ENCODE data around the gene CNFN.

The CNFN gene

DNA sequence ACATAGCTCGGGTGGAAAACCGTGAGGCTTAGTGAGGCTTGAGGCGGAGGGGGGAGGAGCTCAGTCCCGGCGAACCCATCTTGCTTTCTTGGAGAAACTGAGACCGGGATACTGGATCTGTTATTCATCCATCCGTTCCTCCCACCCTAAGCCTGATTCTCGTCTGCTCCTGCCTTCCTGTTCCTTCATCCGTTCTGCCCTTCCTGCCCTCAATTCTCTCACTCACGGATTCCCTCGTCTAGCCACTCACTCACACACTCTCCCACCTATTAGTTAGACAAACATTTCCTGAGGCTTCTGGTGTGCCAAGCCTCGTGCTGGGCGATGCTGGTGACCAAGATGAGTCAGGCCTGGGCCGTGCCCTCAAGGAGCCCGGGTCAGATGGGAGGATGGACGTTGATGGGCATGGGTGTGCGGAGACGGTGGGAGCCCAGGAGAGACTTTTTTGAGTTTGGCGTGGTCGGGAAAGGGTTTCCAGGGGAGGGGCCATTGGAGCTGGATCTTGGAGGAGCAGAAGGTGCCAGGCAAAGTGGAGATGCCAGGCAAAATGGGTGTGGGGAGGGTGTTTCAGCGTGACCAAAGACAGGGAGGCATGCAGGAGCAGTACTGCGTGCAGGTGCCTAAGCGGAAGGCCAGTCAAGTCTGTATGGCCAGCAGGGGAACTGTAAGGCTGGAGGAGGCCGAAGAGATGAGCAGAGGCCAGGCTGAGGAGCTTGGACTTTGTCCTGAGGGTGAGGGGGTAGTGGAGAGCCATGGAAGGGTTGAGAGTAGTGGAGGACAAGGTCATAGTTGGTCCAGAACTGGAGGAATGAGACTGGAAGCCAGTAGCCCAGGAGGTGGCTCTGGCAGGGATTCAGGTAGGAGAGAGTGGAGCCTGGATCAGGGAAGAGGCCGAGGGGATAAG, 7.4 kb upstream of the CNFN start:
- Mint-ChIP-seq H3K9me3 (no peaks in the 10 kb centered on the region), H3K4me3 (peak overlapping the region; percentile 87), H3K4me1 (peaks cover 55% of the 10 kb centered on the region), H3K27ac (peak overlapping the region; percentile 93), H3K27me3 (no peaks in the 10 kb centered on the region), H3K36me3 (peaks cover 6% of the 10 kb centered on the region)
- ATAC-seq, result no peak

DNA sequence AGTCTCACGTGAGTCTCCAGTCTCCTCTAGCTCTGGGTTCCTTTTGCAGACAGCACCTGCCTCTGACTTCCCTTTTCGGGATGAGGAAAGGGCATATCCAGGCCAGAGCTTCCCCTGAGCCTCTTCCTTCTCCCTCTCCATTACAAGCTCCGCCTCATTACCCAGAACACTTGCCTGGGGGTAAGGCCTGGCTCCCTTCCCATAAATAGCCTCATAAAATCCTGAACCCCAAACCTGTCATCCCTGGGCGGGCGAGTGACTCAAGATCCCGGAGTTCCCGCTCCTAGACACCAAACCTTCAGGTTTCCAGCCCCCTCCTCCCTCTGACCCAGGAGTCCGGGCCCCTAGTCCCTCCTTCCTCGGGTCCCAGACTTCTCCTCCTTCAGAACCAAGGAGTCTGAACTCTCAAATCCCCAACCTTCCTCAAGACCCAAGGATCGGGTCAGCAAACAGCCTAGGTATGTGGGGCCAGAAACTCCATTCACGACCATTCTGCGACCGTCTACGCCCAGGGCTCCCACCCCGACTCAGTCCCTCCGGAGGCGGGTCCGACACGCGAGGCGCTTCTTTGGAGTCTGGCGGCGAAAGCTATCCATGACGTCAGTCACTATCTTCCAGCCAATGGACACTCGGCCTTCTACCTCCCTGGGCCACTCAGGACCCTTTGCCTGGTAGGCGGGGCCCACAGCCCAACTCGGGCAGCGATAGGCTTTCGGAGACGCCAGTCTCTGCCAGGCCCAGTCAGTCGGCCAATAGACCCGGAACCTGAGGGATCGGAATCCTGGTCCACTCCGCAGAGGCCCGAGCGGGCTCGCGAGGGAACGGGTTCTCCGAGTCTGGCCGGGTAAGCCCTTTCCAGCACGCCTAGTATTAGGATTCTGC, 6.5 kb upstream of the CNFN start:
- Mint-ChIP-seq H3K4me1 (peaks cover 46% of the 10 kb centered on the region), H3K27ac (peak overlapping the region; percentile 93), H3K4me3 (peak overlapping the region; percentile 87), H3K36me3 (peaks cover 6% of the 10 kb centered on the region), H3K27me3 (no peaks in the 10 kb centered on the region), H3K9me3 (no peaks in the 10 kb centered on the region)
- peak; percentile 99 for ATAC-seq

DNA sequence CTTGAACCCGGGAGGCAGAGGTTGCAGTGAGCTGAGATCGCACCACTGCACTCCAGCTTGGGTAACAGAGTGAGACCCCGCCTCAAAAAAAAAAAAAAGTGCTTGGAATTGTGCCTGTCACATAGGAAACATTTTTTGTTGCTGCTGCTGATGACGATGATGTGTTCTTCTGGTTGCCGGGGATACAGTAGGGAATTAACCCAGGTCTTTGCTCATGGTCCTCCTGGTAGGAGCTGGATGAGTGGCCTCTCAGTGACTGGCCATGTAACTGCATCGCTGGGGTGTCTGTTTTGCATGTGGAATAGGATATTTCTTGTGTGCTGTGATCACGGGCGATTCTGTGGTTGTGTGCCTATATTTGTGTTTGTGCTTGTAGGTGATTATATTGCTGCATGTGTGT, 4.7 kb upstream of the CNFN start:
- no peak overlapping the region for H3K27ac Mint-ChIP-seq

DNA sequence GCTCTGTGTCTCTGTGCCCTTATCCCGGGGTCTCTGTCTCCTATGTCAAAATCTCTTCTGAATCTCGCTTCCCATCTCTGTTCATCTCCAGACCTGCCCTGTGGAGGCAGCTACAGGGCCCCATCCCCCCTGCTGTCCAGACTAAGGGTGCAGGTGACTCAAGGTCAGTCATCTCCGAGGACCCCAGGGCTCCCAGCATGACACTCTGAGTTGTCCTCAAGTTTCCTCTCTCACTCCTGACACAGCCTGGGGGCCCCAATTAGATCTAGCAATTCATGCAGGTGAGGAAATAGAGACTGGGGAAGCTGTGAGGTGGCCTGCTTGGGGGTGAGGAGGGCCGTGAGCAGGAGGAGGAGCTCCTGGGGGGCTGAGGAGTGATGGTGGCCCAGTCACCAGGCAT, 2.1 kb upstream of the CNFN start:
- Mint-ChIP-seq H3K4me3 (no peak overlapping the region), H3K4me1 (peaks cover 12% of the 10 kb centered on the region), H3K27ac (no peak overlapping the region), H3K9me3 (no peaks in the 10 kb centered on the region), H3K36me3 (no peaks in the 10 kb centered on the region), H3K27me3 (peaks cover 19% of the 10 kb centered on the region)
- no peak for ATAC-seq

More for the DNA sequence above, 4.7 kb upstream of the CNFN start:
- Mint-ChIP-seq H3K4me3 (no peak overlapping the region), H3K9me3 (no peaks in the 10 kb centered on the region), H3K36me3 (peaks cover 6% of the 10 kb centered on the region), H3K27me3 (peaks cover 13% of the 10 kb centered on the region), H3K4me1 (peaks cover 30% of the 10 kb centered on the region)
- ATAC-seq, result no peak

DNA sequence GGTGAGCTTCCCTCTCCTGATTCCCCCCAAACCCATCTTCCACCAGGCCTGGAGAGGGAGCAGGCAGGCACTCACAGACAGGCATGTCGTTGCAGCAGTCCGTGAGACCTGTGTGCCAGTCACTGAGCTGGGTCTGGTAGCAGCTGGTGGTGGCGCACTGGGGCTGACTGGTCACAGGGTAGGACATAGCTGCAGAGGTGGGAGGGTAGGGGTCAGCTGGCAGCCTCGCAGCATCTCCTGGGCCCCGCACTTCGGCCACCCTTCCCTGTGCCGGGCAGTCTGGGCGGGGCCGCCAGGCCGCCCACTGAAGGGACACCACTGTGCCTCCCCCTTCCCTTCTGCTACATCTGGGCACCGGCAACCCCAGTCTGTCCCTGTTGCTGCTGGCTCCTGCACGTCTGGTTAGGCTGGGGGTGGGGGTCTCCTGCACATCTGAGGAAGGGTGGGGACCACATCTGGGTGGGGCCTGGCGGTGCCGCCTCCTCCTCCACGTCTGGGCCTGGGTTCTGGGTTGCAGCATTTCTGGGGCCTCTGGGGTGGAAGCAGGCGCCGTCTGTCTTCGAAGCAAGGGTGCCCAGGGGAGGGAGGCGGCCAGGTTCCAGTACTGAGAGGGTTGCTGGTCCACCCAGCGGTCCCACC, 1.1 kb downstream of the CNFN start:
- Mint-ChIP-seq H3K27ac (no peak overlapping the region), H3K36me3 (no peaks in the 10 kb centered on the region), H3K4me1 (peaks cover 8% of the 10 kb centered on the region), H3K27me3 (peaks cover 19% of the 10 kb centered on the region), H3K4me3 (no peak overlapping the region), H3K9me3 (no peaks in the 10 kb centered on the region)
- ATAC-seq, result no peak

DNA sequence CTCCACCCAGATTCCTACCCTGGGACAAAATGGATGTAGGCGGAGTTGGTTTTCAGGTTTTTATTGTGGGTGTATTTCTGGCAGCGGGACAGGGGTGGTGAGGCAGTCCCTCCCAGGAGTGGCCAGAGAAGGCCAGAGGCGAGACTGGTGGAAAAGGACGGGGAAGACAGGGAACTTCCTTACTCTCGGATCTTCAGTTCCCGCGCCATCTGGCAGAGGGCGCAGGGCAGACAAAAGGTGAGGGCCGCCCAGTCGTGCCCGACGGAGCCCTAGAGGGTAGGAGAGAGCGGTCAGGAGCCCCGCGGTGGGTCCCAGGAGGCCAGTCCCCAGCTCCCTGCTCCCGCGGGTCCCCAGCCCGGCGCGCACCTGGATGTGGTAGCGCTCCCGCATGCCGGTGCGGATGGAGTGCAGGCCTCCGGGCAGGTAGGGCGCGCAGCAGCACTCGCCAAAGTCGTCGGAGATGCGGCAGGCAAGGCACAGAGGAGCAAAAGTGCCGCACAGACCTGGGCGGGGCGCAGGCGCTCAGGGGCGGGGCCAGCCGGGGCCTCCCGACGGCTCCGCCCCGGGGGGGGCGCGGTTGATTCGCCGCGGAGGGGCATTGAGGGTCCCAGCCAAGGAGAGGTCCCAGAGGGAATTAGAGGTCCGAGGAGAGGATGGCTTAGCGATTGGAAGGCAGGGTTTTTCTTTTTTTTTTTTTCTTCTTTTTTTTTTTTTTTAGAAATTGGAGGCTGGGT, 3.0 kb downstream of the CNFN start:
- H3K9me3 Mint-ChIP-seq, result no peaks in the 10 kb centered on the region
- H3K4me3 Mint-ChIP-seq, result peak overlapping the region; percentile 71
- peaks cover 8% of the 10 kb centered on the region for H3K4me1 Mint-ChIP-seq
- H3K27ac Mint-ChIP-seq, result peak overlapping the region; percentile 33
- peak; percentile 90 for ATAC-seq
- peaks cover 33% of the 10 kb centered on the region for H3K27me3 Mint-ChIP-seq
- no peaks in the 10 kb centered on the region for H3K36me3 Mint-ChIP-seq

DNA sequence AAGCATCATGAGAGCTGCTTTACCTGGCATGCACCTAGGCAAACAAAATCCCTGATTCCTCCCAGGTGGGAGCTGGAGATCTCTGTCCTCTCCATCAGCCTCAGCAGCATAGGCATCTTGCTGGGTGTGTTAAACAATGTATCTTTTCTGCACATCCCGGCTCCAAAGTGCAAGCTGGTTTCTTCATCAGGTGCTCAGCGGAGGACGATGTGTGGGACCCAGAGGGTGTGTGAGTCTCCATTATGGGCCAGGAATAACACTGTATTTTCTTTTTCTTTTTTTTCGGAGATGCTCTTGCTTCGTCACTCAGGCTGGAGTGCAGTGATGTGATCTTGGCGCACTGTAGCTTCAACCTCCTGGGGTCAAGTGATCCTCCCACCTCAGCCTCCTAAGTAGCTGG, 9.9 kb downstream of the CNFN start:
- Mint-ChIP-seq H3K27ac (no peak overlapping the region), H3K4me1 (no peaks in the 10 kb centered on the region), H3K27me3 (peaks cover 21% of the 10 kb centered on the region), H3K9me3 (no peaks in the 10 kb centered on the region), H3K36me3 (peaks cover 10% of the 10 kb centered on the region), H3K4me3 (no peak overlapping the region)
- ATAC-seq, result no peak

DNA sequence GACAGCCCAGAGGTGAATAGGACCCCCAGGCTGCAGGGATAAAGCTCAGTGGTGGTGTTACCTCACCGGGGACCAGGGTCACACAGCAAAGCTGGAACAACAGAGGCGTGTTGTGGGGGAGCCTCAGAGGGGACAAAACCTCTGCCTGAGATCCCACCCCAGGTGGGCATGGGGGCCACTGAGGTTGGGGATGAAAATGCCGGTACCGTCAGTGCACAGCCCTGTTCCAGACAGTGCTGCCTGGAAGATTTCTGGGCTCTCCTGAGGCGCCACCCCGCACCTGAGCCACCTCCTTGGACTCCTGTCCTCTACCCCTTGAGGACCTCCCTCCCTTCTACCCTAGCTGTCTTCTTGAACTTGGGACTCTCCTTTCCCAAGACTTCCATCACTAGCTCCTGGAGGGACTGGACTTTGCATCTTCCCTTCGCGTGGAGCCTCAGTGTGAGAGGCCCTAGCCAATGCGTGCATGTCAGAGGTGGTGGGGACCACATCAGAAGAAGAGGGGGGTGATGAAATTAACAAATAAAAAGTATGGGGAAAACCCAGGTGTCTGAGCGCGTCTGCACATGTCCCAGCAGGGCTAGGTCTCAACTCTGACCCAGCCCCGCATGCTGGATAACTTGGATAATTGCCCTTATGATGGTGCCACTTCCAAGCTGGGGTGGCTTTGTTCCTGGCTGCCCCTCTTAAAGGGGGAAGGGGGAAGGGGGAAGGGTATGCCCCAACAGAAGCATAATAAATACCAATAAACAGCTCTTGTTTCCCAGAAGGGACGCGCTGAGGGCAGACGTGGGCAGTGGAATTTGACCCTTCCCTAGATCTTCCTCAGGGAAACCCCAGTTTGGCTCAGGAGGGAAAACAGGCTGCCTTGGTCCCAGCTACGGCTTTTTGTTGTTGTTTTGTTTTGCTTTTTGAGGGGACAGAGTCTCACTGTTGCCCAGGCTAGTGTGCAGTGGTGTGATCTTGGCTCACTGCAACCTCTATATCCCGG, 11.6 kb downstream of the CNFN start:
- Mint-ChIP-seq H3K9me3 (no peaks in the 10 kb centered on the region), H3K4me1 (no peaks in the 10 kb centered on the region), H3K4me3 (no peak overlapping the region), H3K36me3 (peaks cover 19% of the 10 kb centered on the region), H3K27ac (peak overlapping the region; percentile 1), H3K27me3 (peaks cover 21% of the 10 kb centered on the region)
- ATAC-seq, result peak; percentile 25

DNA sequence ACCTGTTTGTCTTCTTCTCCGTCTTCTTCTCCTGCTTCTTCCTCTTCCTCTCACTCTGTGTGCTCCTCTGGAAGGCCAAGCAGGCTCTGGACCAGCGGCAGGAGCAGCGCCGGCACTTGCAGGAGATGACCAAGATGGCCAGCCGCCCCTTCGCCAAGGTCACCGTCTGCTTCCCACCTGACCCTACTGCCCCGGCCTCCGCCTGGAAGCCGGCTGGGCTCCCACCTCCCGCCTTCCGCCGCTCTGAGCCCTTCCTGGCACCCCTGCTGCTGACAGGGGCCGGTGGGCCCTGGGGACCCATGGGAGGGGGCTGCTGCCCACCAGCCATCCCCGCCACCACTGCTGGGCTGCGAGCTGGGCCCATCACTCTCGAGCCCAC, 13.9 kb downstream of the CNFN start:
- Mint-ChIP-seq H3K27me3 (no peaks in the 10 kb centered on the region), H3K4me3 (no peak overlapping the region), H3K9me3 (no peaks in the 10 kb centered on the region), H3K4me1 (peaks cover 6% of the 10 kb centered on the region), H3K36me3 (peaks cover 19% of the 10 kb centered on the region), H3K27ac (no peak overlapping the region)
- no peak for ATAC-seq

DNA sequence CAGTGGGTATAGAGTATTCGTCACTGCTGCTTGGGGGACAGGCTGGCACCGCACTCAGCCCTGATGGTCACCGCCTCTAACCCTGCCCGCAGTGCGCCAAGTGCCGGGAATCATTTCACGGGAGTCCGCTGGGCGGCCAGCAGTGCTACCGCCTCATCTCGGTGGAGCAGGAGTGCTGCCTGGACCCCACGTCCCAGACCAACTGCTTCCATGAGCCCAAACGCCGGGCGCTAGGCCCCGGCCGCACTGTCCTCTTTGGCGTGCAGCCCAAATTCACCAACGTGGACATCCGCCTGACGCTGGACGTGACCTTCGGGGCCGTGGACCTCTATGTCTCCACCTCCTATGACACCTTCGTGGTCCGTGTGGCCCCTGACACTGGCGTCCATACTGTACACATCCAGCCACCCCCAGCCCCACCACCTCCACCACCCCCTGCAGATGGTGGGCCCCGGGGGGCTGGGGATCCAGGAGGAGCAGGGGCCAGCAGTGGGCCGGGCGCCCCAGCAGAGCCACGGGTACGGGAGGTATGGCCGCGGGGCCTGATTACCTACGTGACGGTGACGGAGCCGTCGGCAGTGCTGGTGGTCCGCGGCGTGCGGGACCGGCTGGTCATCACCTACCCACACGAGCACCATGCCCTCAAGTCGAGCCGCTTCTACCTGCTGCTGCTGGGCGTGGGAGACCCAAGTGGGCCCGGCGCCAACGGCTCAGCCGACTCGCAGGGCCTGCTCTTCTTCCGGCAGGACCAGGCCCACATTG, 14.5 kb downstream of the CNFN start:
- Mint-ChIP-seq H3K4me3 (no peak overlapping the region), H3K9me3 (no peaks in the 10 kb centered on the region), H3K27me3 (no peaks in the 10 kb centered on the region), H3K27ac (no peak overlapping the region), H3K4me1 (peaks cover 6% of the 10 kb centered on the region), H3K36me3 (peaks cover 21% of the 10 kb centered on the region)
- peak; percentile 55 for ATAC-seq

DNA sequence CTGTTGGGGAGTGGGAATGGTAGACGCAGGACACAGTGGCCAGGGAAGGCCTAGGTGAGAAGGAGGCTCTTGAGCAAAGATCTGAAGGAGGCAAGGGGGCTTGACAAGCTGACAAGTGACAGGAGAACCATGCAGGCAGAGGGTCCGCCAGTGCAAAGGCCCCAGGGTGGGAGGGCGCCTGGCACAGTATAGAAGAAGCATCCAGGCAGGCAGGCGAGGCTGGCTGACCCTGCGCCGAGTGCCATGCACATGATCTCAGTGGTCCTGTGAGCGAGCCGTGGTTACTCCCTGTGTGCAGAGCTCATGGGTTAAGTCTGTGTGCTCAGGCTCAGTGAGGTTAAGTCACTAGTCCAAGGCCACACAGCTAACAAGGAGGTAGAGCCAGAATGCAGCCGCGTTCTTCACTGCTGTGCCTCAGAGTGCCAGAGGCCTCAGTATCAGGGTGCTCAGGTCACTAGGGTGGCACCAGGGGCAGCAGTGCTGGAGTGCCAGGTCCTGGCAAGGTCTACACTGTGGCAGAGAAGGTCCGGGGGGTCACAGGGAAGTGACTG, 15.2 kb downstream of the CNFN start:
- peaks cover 25% of the 10 kb centered on the region for H3K36me3 Mint-ChIP-seq
- peaks cover 13% of the 10 kb centered on the region for H3K4me1 Mint-ChIP-seq

DNA sequence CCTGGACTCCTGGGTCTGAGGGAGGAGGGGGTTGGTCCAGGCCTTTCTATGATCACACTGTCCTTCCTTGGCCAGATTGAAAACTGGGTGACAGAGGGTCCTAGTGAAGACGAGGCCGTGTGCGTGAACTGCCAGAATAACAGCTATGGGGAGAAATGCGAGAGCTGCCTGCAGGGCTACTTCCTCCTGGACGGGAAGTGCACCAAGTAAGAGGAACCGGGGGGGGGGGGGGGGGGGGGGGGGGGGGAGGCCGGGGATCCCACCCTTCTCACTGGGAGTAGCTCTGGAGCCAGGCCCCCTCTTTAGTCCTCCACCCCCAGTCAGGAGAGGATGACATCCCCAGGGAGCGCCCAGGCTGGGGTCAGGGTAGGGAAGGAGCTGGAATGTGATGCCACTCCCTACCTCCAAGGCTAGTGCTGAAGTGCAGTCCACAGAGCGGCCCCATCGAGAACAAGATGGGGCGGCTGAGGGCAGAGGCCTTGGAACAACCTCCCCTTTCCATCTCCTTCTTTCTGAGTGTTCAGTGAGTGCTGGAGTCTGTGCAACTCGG, 19.4 kb downstream of the CNFN start:
- Mint-ChIP-seq H3K27ac (peak overlapping the region; percentile 72), H3K4me1 (peaks cover 25% of the 10 kb centered on the region), H3K9me3 (no peaks in the 10 kb centered on the region), H3K36me3 (peaks cover 24% of the 10 kb centered on the region), H3K27me3 (no peaks in the 10 kb centered on the region), H3K4me3 (no peak overlapping the region)
- ATAC-seq, result no peak

More for the DNA sequence above, 15.2 kb downstream of the CNFN start:
- H3K9me3 Mint-ChIP-seq, result no peaks in the 10 kb centered on the region
- no peaks in the 10 kb centered on the region for H3K27me3 Mint-ChIP-seq
- no peak overlapping the region for H3K4me3 Mint-ChIP-seq
- no peak for ATAC-seq
- H3K27ac Mint-ChIP-seq, result no peak overlapping the region

DNA sequence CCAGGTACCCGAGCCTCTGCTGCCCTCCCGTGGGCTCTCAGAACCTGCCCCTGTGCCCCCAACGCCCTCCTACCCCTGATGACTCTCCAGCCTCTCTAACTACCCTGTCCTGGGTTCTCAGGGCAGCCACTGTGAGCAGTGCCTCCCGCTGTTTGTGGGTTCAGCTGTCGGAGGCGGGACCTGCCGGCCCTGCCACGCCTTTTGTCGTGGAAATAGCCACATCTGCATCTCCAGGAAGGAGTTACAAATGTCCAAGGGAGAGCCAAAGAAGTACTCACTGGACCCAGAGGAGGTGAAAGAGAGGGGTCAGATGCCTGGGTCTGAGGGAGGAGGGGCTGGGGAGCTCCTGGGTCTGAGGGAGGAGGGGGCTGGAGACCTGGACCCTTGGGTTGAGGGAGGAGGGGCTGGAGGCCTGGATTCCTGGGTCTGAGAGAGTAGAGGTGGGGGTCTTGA, 20.0 kb downstream of the CNFN start:
- H3K36me3 Mint-ChIP-seq, result peaks cover 20% of the 10 kb centered on the region
- H3K4me3 Mint-ChIP-seq, result no peak overlapping the region

More for the DNA sequence above, 20.0 kb downstream of the CNFN start:
- Mint-ChIP-seq H3K9me3 (no peaks in the 10 kb centered on the region), H3K27ac (peak overlapping the region; percentile 72), H3K4me1 (peaks cover 29% of the 10 kb centered on the region), H3K27me3 (no peaks in the 10 kb centered on the region)
- ATAC-seq, result no peak

Data from stimulated activated memory B cell treated with anti-CD40 and anti-IgM and Interleukin-4, amounts not matched to agents 10 μg/mL and 1 μg/mL and 100 μg/mL, for 72 hours (primary cell).